Measurements from ENCODE around the gene ETS1.

GRCh38 chr11:128624269-128625175 is 37.2 kb upstream of the ETS1 start:
- TF ChIP-seq CTCF (IDR thresholded peaks at IDR 0.05) (no peak), EP300 (IDR thresholded peaks at IDR 0.05) (no peak)
